NCI-H774 (cell line): ENCODE data around the gene HOXA9.
A peak's percentile ranks its signal among the peaks of the same experiment; 100 is the strongest.

Source experiments
- DNase-seq: peaks from one replicate; lab custom pipeline; 2025; lab: John Stamatoyannopoulos, UW

The HOXA9 gene

GRCh38 chr7:27188386-27189294 is 23.3 kb upstream of the HOXA9 start:
- no peak for DNase-seq

- DNase-seq, result no peak
Measured at GRCh38 chr7:27187475-27188385, 22.4 kb upstream of the HOXA9 start.

GRCh38 chr7:27186668-27187474 is 21.5 kb upstream of the HOXA9 start:
- DNase-seq, result no peak

GRCh38 chr7:27185854-27186667 is 20.7 kb upstream of the HOXA9 start:
- DNase-seq, result no peak

- no peak for DNase-seq
Measured at GRCh38 chr7:27185013-27185853, 19.9 kb upstream of the HOXA9 start, which contains the start of gene HOXA11. Gene HOXA11 (minus strand): TSS chr7:27185232. CDS start chr7:27185144, 88 bp downstream.

GRCh38 chr7:27184337-27185012 is 19.1 kb upstream of the HOXA9 start:
- DNase-seq, result no peak

- peak; percentile 11 for DNase-seq
Measured at GRCh38 chr7:27183682-27184336, 18.5 kb upstream of the HOXA9 start.

GRCh38 chr7:27182861-27183681 is 17.7 kb upstream of the HOXA9 start:
- DNase-seq, result no peak

- no peak for DNase-seq
Measured at GRCh38 chr7:27182285-27182841, 17.0 kb upstream of the HOXA9 start.

- no peak for DNase-seq
Measured at GRCh38 chr7:27181795-27182275, 16.5 kb upstream of the HOXA9 start.

GRCh38 chr7:27180431-27181420 is 15.4 kb upstream of the HOXA9 start:
- DNase-seq, result no peak

- DNase-seq, result no peak
Measured at GRCh38 chr7:27179503-27180430, 14.4 kb upstream of the HOXA9 start.

- no peak for DNase-seq
Measured at GRCh38 chr7:27179030-27179429, 13.7 kb upstream of the HOXA9 start.

- DNase-seq, result no peak
Measured at GRCh38 chr7:27178366-27178765, 13.0 kb upstream of the HOXA9 start.

- no peak for DNase-seq
Measured at GRCh38 chr7:27177795-27178320, 12.5 kb upstream of the HOXA9 start.
